ENCODE data around the gene RNF180. TPM values are rescaled to one million over a fixed set of nuclear protein-coding genes. Genes with fewer than 3 reads are reported as not detected.

RNF180 gene
- total RNA-seq, 1 experiment from 2014 or later: 2.7 TPM

- Mint-ChIP-seq H3K27me3 (ENCODE audit: low read depth) (no peaks in the 10 kb centered on the region), H3K36me3 (peaks cover 10% of the 10 kb centered on the region), H3K4me3 (no peak overlapping the region), H3K4me1 (no peaks in the 10 kb centered on the region), H3K9me3 (peaks cover 15% of the 10 kb centered on the region), H3K27ac (no peak overlapping the region)
- ChIA-PET POLR2A (no interaction called here), CTCF (no interaction called here)
- TF ChIP-seq TEAD4 (CRISPR knock-in tag; IDR thresholded peaks at IDR 0.05) (no peak), MLX (CRISPR knock-in tag; IDR thresholded peaks at IDR 0.05) (no peak), USF1 (CRISPR knock-in tag; IDR thresholded peaks at IDR 0.05) (no peak), JUN (CRISPR knock-in tag; IDR thresholded peaks at IDR 0.05) (no peak), GTF2I (CRISPR knock-in tag; conservative IDR thresholded peaks at IDR 0.05) (no peak)
- DNase-seq (ENCODE audit: low spot score) (no peak), ATAC-seq (no peak)
Observed at GRCh38 chr5:64323591-64323990, 157.9 kb downstream of the RNF180 start.

- POLR2A ChIA-PET: interaction anchor here (0.7 kb wide), 1 partner anchor 295 kb away, joined by 3 read pairs; no protein-coding TSS in a partner anchor
- peaks cover 10% of the 10 kb centered on the region for H3K36me3 Mint-ChIP-seq
- H3K4me3 Mint-ChIP-seq: no peak overlapping the region
- 0 out of 2 replicates have a peak, but pooled peaks have one; percentile 22 for ATAC-seq
- TF ChIP-seq FOXP4 (CRISPR knock-in tag; IDR thresholded peaks at IDR 0.05): no peak
- no peak for TF ChIP-seq NFE2L1 (CRISPR knock-in tag; IDR thresholded peaks at IDR 0.05)
- TF ChIP-seq TP53 (CRISPR knock-in tag; IDR thresholded peaks at IDR 0.05): no peak
- TF ChIP-seq SMAD4 (CRISPR knock-in tag; IDR thresholded peaks at IDR 0.05): no peak
- no peak for TF ChIP-seq HMGA2 (CRISPR knock-in tag; IDR thresholded peaks at IDR 0.05)
- TF ChIP-seq NR1H2 (CRISPR knock-in tag; IDR thresholded peaks at IDR 0.05): no peak
- H3K4me1 Mint-ChIP-seq: peaks cover 5% of the 10 kb centered on the region
- CTCF ChIA-PET: interaction anchor here (0.6 kb wide), 1 partner anchor 15 kb away, joined by 4 read pairs; no protein-coding TSS in a partner anchor
- H3K27me3 Mint-ChIP-seq (ENCODE audit: low read depth): no peaks in the 10 kb centered on the region
- DNase-seq (ENCODE audit: low spot score): no peak
- no peak overlapping the region for H3K27ac Mint-ChIP-seq
- H3K9me3 Mint-ChIP-seq: peaks cover 15% of the 10 kb centered on the region
Observed at GRCh38 chr5:64330728-64331231, 165.1 kb downstream of the RNF180 start.

GRCh38 chr5:64331597-64332277 lies 166.1 kb downstream of the RNF180 start:
- no peak for ATAC-seq
- Mint-ChIP-seq H3K36me3 (peaks cover 6% of the 10 kb centered on the region; the same call in 1 of the 2 replicates), H3K27me3 (ENCODE audit: low read depth) (no peaks in the 10 kb centered on the region), H3K4me3 (no peak overlapping the region), H3K4me1 (peaks cover 5% of the 10 kb centered on the region), H3K27ac (no peak overlapping the region), H3K9me3 (peaks cover 11% of the 10 kb centered on the region)
- ChIA-PET POLR2A (no interaction called here), CTCF (no interaction called here)
- DNase-seq (ENCODE audit: low spot score): no peak
- TF ChIP-seq HMGXB4 (CRISPR knock-in tag; IDR thresholded peaks at IDR 0.05) (no peak), AR (CRISPR knock-in tag; IDR thresholded peaks at IDR 0.05) (no peak), ZNF423 (CRISPR knock-in tag; IDR thresholded peaks at IDR 0.05) (no peak), ZNF138 (CRISPR knock-in tag; conservative IDR thresholded peaks at IDR 0.05) (no peak), MLX (CRISPR knock-in tag; IDR thresholded peaks at IDR 0.05) (no peak), ZSCAN18 (CRISPR knock-in tag; IDR thresholded peaks at IDR 0.05) (no peak), ZNF512 (CRISPR knock-in tag; IDR thresholded peaks at IDR 0.05; ENCODE audit: borderline replicate concordance) (no peak), TEAD4 (CRISPR knock-in tag; IDR thresholded peaks at IDR 0.05) (no peak), USF1 (CRISPR knock-in tag; IDR thresholded peaks at IDR 0.05) (no peak)

Data from WTC11 (cell line).